Skeletal muscle tissue (tissue), 4 donors: ENCODE measurements around the gene RPTOR. TPM values are rescaled to one million over a fixed set of nuclear protein-coding genes. Genes with fewer than 3 reads are reported as not detected.
"Not testable (repeated sequence)": the region's sequence is repeated elsewhere in the genome, so short reads cannot be mapped to it uniquely, and the experiment has no call there.

ENCODE experiments used
- H3K27ac ChIP-seq: one replicate; pipeline ENCODE4 v1.7.0; 2013; ENCODE audit warnings: mild to moderate bottlenecking, low read depth, low read length, inconsistent platforms
- H3K27me3 ChIP-seq, 3 donors: one replicate each; pipeline ENCODE4 v1.7.0; 2013; ENCODE audit warnings: low read length in 3 of 3; ENCODE audit not compliant: control insufficient read depth in 3 of 3, insufficient read depth in 3 of 3
- H3K36me3 ChIP-seq, 3 donors: one replicate each; pipeline ENCODE4 v1.7.0; 2013; ENCODE audit warnings: low read length in 3 of 3; ENCODE audit not compliant: control insufficient read depth in 3 of 3, insufficient read depth in 3 of 3
- H3K4me1 ChIP-seq, 3 donors: one replicate each; pipeline ENCODE4 v1.7.0; 2013; ENCODE audit warnings: low read length in 3 of 3, mild to moderate bottlenecking in 3 of 3; ENCODE audit not compliant: control insufficient read depth in 3 of 3, insufficient read depth in 3 of 3
- H3K4me3 ChIP-seq, 3 donors: one replicate each; pipeline ENCODE4 v1.7.0; 2013; ENCODE audit warnings: low read length in 3 of 3
- H3K9ac ChIP-seq, 3 donors: one replicate each; pipeline ENCODE4 v1.7.0; 2013; ENCODE audit warnings: low read length in 3 of 3, mild to moderate bottlenecking in 3 of 3, moderate library complexity in 2 of 3, low read depth in 1 of 3
- H3K9me3 ChIP-seq, 3 donors: one replicate each; pipeline ENCODE4 v1.7.0; 2013; ENCODE audit warnings: low read length in 3 of 3; ENCODE audit not compliant: control insufficient read depth in 3 of 3
- total RNA-seq: library from RNA; depleted of rRNA; stranded (reverse); fragments of >200 nt; gene quantifications from one replicate; pipeline ENCODE4 v1.2.3, GENCODE V29; 2014
- donor health status: Osteomylitis.

Gene RPTOR
- total RNA-seq, 1 donor from 2014 or later = 24.5 TPM

- Histone ChIP-seq H3K4me1 (peaks cover 39 to 57% (median 47%) of the 10 kb centered on the region in 3 donors), H3K4me3 (no peak overlapping the region), H3K9ac (peak overlapping the region in 2 of 3 donors; percentile 60 to 63)
Measured at GRCh38 chr17:80795090-80795580, 250.5 kb downstream of the RPTOR start.

DNA sequence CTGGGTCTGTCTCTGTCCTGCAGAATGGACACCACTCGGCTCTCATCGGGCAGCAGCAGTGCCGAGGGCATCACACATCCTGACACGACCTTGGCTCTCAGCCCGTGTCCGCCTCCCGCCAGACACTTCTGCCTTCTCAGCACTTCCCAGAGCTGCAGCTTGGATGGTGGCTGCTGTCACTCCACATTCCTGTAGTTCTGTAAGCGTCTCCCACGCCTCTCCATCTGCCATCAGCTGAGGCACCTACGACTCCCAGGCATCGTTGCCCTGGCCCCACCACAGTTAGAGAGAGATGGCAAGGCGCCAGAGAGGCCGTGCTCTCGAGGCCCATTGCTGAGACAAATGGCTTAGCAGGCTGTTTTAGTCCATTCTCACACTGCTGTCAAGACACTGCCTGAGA lies 251.1 kb downstream of the RPTOR start:
- peak overlapping the region; percentile 46 for H3K27ac ChIP-seq
- peak overlapping the region in 1 of 3 donors; percentile 34 for H3K4me3 ChIP-seq
- no peaks in the 10 kb centered on the region for H3K27me3 ChIP-seq
- peaks cover 34 to 51% (median 40%) of the 10 kb centered on the region in 3 donors for H3K4me1 ChIP-seq
- peak overlapping the region; percentile 24 to 63 (median 60) for H3K9ac ChIP-seq
- H3K9me3 ChIP-seq = no peaks in the 10 kb centered on the region
- peaks cover 0 to 3% (median 0%) of the 10 kb centered on the region in 3 donors for H3K36me3 ChIP-seq

More at GRCh38 chr17:80795090-80795580, 250.5 kb downstream of the RPTOR start:
- peaks cover 0 to 3% (median 0%) of the 10 kb centered on the region in 3 donors for H3K36me3 ChIP-seq
- H3K27me3 ChIP-seq = no peaks in the 10 kb centered on the region
- H3K9me3 ChIP-seq = no peaks in the 10 kb centered on the region
- peak overlapping the region; percentile 46 for H3K27ac ChIP-seq

DNA sequence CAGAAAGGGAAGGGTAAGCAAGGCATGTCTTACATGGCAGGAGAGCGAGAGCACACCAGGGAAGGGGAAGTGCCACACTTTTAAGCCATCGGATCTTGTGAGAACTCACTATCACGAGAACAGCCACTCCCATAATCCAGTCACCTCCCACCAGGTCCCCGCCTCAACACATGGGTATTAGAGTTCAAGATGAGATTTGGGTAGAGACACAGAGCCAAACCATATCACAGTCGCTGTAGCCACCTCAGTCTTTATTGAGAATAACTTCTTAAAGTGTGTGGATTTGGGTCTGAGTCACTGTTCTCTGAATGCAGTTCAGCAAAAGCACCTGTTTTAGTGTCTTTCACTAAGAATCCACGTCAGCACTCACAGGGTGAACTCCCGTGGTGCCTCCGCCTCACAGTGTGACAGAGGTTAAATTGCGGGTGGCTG lies 251.8 kb downstream of the RPTOR start:
- H3K27ac ChIP-seq = peak overlapping the region; percentile 45
- no peaks in the 10 kb centered on the region for H3K27me3 ChIP-seq

GRCh38 chr17:80797222-80797621 lies 252.6 kb downstream of the RPTOR start:
- peaks cover 24 to 36% (median 26%) of the 10 kb centered on the region in 3 donors for H3K4me1 ChIP-seq
- H3K4me3 ChIP-seq, H3K27ac ChIP-seq, H3K9ac ChIP-seq, H3K36me3 ChIP-seq, H3K27me3 ChIP-seq, H3K9me3 ChIP-seq: not testable (repeated sequence)

More for the DNA sequence above, 251.8 kb downstream of the RPTOR start:
- no peak overlapping the region for H3K4me3 ChIP-seq
- no peak overlapping the region for H3K9ac ChIP-seq
- H3K36me3 ChIP-seq = peaks cover 0 to 3% (median 0%) of the 10 kb centered on the region in 3 donors
- peaks cover 31 to 44% (median 33%) of the 10 kb centered on the region in 3 donors for H3K4me1 ChIP-seq
- no peaks in the 10 kb centered on the region for H3K9me3 ChIP-seq

DNA sequence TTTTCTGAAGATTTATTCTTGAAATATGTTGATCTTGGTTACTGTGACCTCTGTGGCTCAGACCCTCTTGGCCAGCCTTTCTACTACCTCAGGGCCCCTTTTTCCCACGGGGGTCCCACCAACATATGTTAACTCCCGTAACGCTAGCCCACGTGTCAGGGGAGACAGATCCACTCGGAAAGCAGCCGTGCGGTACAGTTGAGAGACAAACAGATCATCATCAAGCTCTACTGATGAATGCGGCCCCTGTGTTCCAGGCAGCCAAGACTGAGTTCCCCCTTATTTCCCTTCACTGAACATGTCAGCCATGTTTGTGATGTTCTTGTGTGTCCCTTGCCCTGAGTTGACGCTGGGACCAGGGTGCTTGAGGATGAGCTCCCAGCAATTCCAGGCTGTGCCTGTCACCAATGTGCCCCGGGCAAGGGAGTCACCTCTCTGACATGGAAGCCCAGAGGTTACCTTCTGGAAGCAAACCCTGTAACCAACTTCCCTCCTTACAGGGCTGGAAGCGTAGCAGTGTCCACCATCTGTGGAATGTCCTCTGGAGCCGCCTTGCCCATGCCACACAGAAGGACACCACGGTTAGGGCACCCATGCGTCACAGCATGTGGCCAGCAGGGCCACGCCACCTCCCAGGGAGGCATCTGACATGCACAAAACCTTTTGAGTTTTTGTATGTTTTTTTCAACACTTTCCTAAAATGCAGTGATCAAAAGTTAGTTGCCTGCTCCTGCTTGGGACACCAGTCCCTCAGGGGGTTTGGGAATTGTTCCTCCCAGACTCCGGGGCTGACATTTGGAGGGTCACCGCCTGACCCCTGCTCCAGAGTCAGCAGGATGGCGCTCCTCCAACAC lies 253.3 kb downstream of the RPTOR start:
- Histone ChIP-seq H3K27ac (no peak overlapping the region), H3K9me3 (no peaks in the 10 kb centered on the region), H3K36me3 (peaks cover 0 to 3% (median 3%) of the 10 kb centered on the region in 3 donors), H3K4me1 (peaks cover 20 to 33% (median 22%) of the 10 kb centered on the region in 3 donors), H3K27me3 (no peaks in the 10 kb centered on the region), H3K9ac (no peak overlapping the region), H3K4me3 (no peak overlapping the region)

DNA sequence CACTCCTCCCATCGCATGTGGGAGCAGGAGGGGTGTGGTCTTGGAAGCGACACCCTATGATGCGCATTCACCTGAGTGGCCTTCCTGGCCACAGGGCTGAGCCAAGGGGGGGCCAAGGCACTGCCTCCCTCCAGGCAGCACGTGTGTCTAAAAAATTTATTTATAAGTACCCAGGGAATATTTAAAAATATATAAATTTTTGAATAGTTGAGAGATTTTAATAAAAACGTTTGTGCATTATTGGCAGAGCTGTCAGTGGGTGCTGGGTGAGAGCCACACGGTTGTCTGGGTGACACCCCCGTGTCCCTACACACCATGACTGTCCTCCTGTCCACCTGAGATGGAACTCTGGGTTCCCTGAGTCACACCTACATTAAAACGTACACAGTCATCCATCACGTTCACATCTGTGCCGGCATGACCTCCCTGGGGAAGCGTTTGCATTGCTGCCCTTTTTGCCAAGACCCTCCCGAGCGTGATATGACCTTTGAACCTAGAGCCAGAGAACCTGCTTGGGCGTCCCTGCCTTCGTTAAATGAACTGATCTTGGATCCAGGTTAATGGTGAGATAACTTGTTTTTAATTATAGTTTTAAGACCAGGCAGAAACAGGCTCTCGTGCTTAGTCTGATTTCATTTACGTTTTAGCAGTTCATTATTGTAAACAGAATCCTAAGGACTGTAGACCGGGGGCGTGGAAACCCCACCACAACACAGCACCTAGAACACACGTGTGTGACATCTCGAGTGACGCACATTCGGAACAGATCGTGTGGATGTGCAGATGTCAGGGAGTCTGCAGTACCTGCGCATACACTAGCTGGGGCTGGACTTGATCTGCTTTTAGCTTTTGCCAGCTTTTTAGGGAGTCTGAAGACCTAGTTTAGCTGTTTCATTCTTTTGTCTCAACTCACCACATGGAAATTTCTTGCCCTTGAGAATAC lies 254.2 kb downstream of the RPTOR start:
- Histone ChIP-seq H3K4me3 (no peak overlapping the region), H3K27me3 (no peaks in the 10 kb centered on the region), H3K27ac (no peak overlapping the region), H3K4me1 (peaks cover 19 to 26% (median 20%) of the 10 kb centered on the region in 3 donors), H3K9ac (no peak overlapping the region), H3K9me3 (no peaks in the 10 kb centered on the region), H3K36me3 (peaks cover 0 to 5% (median 3%) of the 10 kb centered on the region in 3 donors)

GRCh38 chr17:80799538-80800480 lies 255.2 kb downstream of the RPTOR start:
- H3K9ac ChIP-seq = no peak overlapping the region
- H3K4me3 ChIP-seq = no peak overlapping the region
- no peaks in the 10 kb centered on the region for H3K9me3 ChIP-seq
- peaks cover 0 to 5% (median 3%) of the 10 kb centered on the region in 3 donors for H3K36me3 ChIP-seq
- peaks cover 16 to 18% (median 17%) of the 10 kb centered on the region in 3 donors for H3K4me1 ChIP-seq
- H3K27me3 ChIP-seq = no peaks in the 10 kb centered on the region
- no peak overlapping the region for H3K27ac ChIP-seq

DNA sequence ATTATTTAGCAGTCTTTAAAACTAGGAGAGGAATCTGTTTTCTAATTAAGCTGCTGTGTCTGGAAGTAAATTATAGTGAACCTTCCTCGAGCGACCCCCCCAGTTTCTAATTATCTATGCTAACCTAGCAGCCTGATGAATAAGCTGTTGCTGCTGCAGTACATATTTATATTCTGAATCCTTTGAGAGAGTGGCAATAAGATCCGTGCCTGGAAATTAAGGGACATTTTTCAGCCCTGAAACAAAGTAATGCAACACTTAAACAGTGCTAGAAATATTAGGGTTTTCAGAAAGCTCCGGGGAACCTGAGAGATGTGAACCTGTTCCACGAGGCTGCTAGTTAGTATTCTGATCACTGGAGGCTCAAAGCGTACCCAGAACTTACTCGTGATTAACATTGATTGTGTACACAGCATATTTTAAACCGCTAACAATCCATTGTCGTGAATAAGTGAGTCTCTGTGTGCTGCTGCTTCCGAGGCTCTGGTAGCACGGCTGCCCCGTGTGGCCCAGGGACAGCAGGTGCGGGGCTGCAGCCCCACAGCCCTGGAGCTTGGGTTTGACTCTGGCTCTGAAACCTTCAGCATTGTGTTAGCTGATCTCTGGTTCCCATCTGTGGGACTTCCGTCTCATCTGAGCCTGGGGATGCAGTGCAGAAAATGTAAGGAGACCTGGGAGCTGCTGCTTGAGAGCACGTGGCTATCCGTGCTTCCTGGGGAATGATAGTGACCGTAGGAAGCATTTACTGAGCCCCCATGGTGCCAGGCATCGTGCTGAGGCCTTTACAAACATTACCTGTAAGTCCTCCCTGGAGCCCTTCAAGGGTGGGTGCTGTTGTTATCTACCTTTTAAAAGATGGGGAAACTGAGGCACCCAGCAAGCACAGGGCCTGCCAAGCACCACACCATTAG lies 256.1 kb downstream of the RPTOR start:
- no peaks in the 10 kb centered on the region for H3K9me3 ChIP-seq
- H3K9ac ChIP-seq = no peak overlapping the region
- H3K4me3 ChIP-seq = no peak overlapping the region
- H3K27ac ChIP-seq = no peak overlapping the region
- H3K27me3 ChIP-seq = no peaks in the 10 kb centered on the region
- H3K4me1 ChIP-seq = peaks cover 8 to 9% (median 8%) of the 10 kb centered on the region in 3 donors
- H3K36me3 ChIP-seq = peaks cover 0 to 5% (median 3%) of the 10 kb centered on the region in 3 donors
